HepG2 (cell line): Measurements from ENCODE around the gene CD101. TPM values are rescaled to one million over a fixed set of nuclear protein-coding genes. Genes with fewer than 3 reads are reported as not detected.

Source experiments
- ATF7 ChIP-seq, 2 experiments: fragments of 450-650 bp in 1 of 2; sonication (generic) in 1 of 2; formaldehyde crosslinking in 1 of 2; IDR thresholded peaks; 2 replicates each; pipeline versions ENCODE4 v1.4.0 to v1.6.1; 2016 to 2020; ENCODE audit warnings: antibody characterized with exemption in 1 of 2, mild to moderate bottlenecking in 1 of 2, missing genetic modification reagents in 1 of 2
- FUBP1 ChIP-seq: sonication (generic); formaldehyde crosslinking; IDR thresholded peaks from 2 replicates; pipeline ENCODE4 v1.5.1; 2020; ENCODE audit warnings: missing genetic modification reagents, mild to moderate bottlenecking, borderline replicate concordance
- HNRNPUL1 ChIP-seq: fragments of 200-400 bp; formaldehyde crosslinking; IDR thresholded peaks from 2 replicates; pipeline ENCODE4 v1.6.1; 2017; ENCODE audit warnings: low read depth, mild to moderate bottlenecking, low read length, moderate library complexity
- HOXA3 ChIP-seq: sonication (generic); formaldehyde crosslinking; IDR thresholded peaks from 2 replicates; pipeline ENCODE4 v1.5.0; 2020; ENCODE audit warnings: missing genetic modification reagents
- JDP2 ChIP-seq: sonication (generic); formaldehyde crosslinking; IDR thresholded peaks from 2 replicates; pipeline ENCODE4 v1.8.1; 2022; ENCODE audit warnings: missing genetic modification reagents, borderline replicate concordance
- MIER2 ChIP-seq: IDR thresholded peaks from 2 replicates; pipeline ENCODE4 v1.6.1; 2016; ENCODE audit warnings: missing biosample characterization, missing genetic modification reagents
- NFATC3 ChIP-seq: sonication (generic); formaldehyde crosslinking; IDR thresholded peaks from 2 replicates; pipeline ENCODE4 v1.5.1; 2020; ENCODE audit warnings: mild to moderate bottlenecking, missing genetic modification reagents
- NONO ChIP-seq, 2 experiments: fragments of 450-650 bp in 1 of 2; sonication (generic) in 1 of 2; formaldehyde crosslinking in 1 of 2; IDR thresholded peaks in 1 of 2; conservative IDR thresholded peaks in 1 of 2; 2 replicates each; pipeline versions ENCODE4 v1.6.1 to v1.8.0; 2017 to 2022; ENCODE audit warnings: mild to moderate bottlenecking in 1 of 2, missing genetic modification reagents in 1 of 2, moderate library complexity in 1 of 2
- PTBP1 ChIP-seq: fragments of 200-400 bp; formaldehyde crosslinking; IDR thresholded peaks from 2 replicates; pipeline ENCODE4 v1.6.1; 2018; ENCODE audit warnings: low read length, low read depth; ENCODE audit not compliant: poor library complexity, severe bottlenecking
- RFXANK ChIP-seq: IDR thresholded peaks from 2 replicates; pipeline ENCODE4 v1.6.1; 2016
- SIN3A ChIP-seq: IDR thresholded peaks from 2 replicates; pipeline ENCODE4 v1.6.1; 2011; ENCODE audit warnings: low read depth, mild to moderate bottlenecking, control low read depth, low read length, borderline replicate concordance
- SP4 ChIP-seq: sonication (generic); formaldehyde crosslinking; IDR thresholded peaks from 2 replicates; pipeline ENCODE4 v1.8.1; 2023; ENCODE audit warnings: mild to moderate bottlenecking, missing genetic modification reagents
- SPEN ChIP-seq: sonication (generic); formaldehyde crosslinking; IDR thresholded peaks from 2 replicates; pipeline ENCODE4 v1.5.1; 2020; ENCODE audit warnings: low read depth, mild to moderate bottlenecking, missing genetic modification reagents
- TFDP2 ChIP-seq: sonication (generic); formaldehyde crosslinking; IDR thresholded peaks from 2 replicates; pipeline ENCODE4 v1.4.0; 2020; ENCODE audit warnings: missing genetic modification reagents
- TFE3 ChIP-seq: IDR thresholded peaks from 2 replicates; pipeline ENCODE4 v1.6.1; 2016
- ZBTB3 ChIP-seq: sonication (generic); formaldehyde crosslinking; IDR thresholded peaks from 2 replicates; pipeline ENCODE4 v1.4.0; 2020; ENCODE audit warnings: low read depth, mild to moderate bottlenecking, moderate library complexity, missing genetic modification reagents, borderline replicate concordance
- ZBTB49 ChIP-seq: sonication (generic); formaldehyde crosslinking; IDR thresholded peaks from 2 replicates; pipeline ENCODE4 v1.4.0; 2020; ENCODE audit warnings: missing genetic modification reagents, borderline replicate concordance
- ZBTB7A ChIP-seq: sonication (generic); formaldehyde crosslinking; IDR thresholded peaks from 2 replicates; pipeline ENCODE4 v1.8.0; 2022; ENCODE audit warnings: mild to moderate bottlenecking, missing genetic modification reagents
- ZNF3 ChIP-seq: IDR thresholded peaks from 2 replicates; pipeline ENCODE4 v1.7.0; 2017; ENCODE audit warnings: inconsistent platforms
- ZNF619 ChIP-seq: sonication (generic); formaldehyde crosslinking; IDR thresholded peaks from 2 replicates; pipeline ENCODE4 v1.4.0; 2020; ENCODE audit warnings: mild to moderate bottlenecking, missing genetic modification reagents
- ZSCAN30 ChIP-seq: sonication (generic); formaldehyde crosslinking; IDR thresholded peaks from 2 replicates; pipeline ENCODE4 v1.5.0; 2020; ENCODE audit warnings: mild to moderate bottlenecking, missing genetic modification reagents
- polyA plus RNA-seq, 8 experiments: library from polyadenylated mRNA; depleted of rRNA in 3 of 8; stranded (reverse) in 7 of 8; unstranded in 1 of 8; fragments of >200 nt; fragmentation: Illumina TruSeq in 4 of 8; extraction: Trizol in 4 of 8; gene quantifications; 2 replicates each; pipeline versions ENCODE4 v1.2.1 to v1.2.3, GENCODE V29; 2011 to 2016; ENCODE audit warnings: low read depth in 4 of 8, missing spikeins in 1 of 8, mixed read lengths in 1 of 8; ENCODE audit not compliant: insufficient read depth in 1 of 8
- total RNA-seq, 5 experiments: library from RNA; depleted of rRNA; stranded (reverse); fragments of >200 nt; fragmentation: Illumina TruSeq; extraction: Trizol; gene quantifications; 2 replicates each; pipeline ENCODE4 v1.2.3, GENCODE V29; 2016; ENCODE audit warnings: low read depth in 1 of 5
- TF ChIP-seq, protein P1 (sequence below): sonication (generic); formaldehyde crosslinking; IDR thresholded peaks from 2 replicates; pipeline ENCODE4 v1.8.0; 2023; ENCODE audit warnings: mild to moderate bottlenecking, missing genetic modification reagents

The CD101 gene
- total and polyA plus RNA-seq, 2 of the 13 experiments (the other 11 are each of a cell fraction or from before 2014, with no cell fraction given) = 0.05 to 0.09 TPM

GRCh38 chr1:116982319-116983004 is 19.1 kb upstream of the CD101 start (continued):
- TF ChIP-seq TFE3 (CRISPR knock-in tag) = no peak
- TF ChIP-seq SIN3A = no peak
- TF ChIP-seq TFDP2 = no peak
- no peak; the same call in 1 of the 2 replicates for TF ChIP-seq SPEN
- no peak for TF ChIP-seq ZBTB3 (CRISPR knock-in tag)
- no peak for TF ChIP-seq RFXANK
- no peak for TF ChIP-seq FUBP1 (CRISPR knock-in tag)
- no peak for TF ChIP-seq HNRNPUL1
- no peak for TF ChIP-seq ZNF3
- no peak for TF ChIP-seq ZBTB49
- TF ChIP-seq PTBP1 = no peak
- TF ChIP-seq ZSCAN30 (CRISPR knock-in tag) = no peak
- TF ChIP-seq ATF7 (IDR thresholded peaks at IDR 0.05) = no peak
- TF ChIP-seq ATF7 (CRISPR knock-in tag; IDR thresholded peaks at IDR 0.05) = no peak
- TF ChIP-seq, protein P1, sequence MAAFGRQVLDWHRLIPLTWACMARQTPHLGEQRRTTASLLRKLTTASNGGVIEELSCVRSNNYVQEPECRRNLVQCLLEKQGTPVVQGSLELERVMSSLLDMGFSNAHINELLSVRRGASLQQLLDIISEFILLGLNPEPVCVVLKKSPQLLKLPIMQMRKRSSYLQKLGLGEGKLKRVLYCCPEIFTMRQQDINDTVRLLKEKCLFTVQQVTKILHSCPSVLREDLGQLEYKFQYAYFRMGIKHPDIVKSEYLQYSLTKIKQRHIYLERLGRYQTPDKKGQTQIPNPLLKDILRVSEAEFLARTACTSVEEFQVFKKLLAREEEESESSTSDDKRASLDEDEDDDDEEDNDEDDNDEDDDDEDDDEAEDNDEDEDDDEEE (CRISPR knock-in tag) = no peak
- TF ChIP-seq JDP2 = no peak
- TF ChIP-seq ZBTB7A (CRISPR knock-in tag) = no peak
- TF ChIP-seq HOXA3 (CRISPR knock-in tag) = peak; percentile 40; the same call in 1 of the 2 replicates
- TF ChIP-seq NFATC3 (CRISPR knock-in tag) = no peak
- TF ChIP-seq NONO (IDR thresholded peaks at IDR 0.05) = no peak
- no peak for TF ChIP-seq NONO (CRISPR knock-in tag; conservative IDR thresholded peaks at IDR 0.05)
- no peak for TF ChIP-seq ZNF619 (CRISPR knock-in tag)
- no peak for TF ChIP-seq SP4 (CRISPR knock-in tag)
- TF ChIP-seq MIER2 (CRISPR knock-in tag) = no peak
